IMR-90 (cell line): ENCODE measurements around the gene IFI27L1. TPM values are rescaled to one million over a fixed set of nuclear protein-coding genes. Genes with fewer than 3 reads are reported as not detected.

ENCODE experiments used
- ATAC-seq: fragments of 200-7000 bp; cut with Tn5 transposase; 2 replicates; pipeline ENCODE4 v1.9.1; 2020; ENCODE audit warnings: low read depth, mild to moderate bottlenecking, moderate library complexity
- BruUV-seq: library from RNA; stranded (reverse); fragments of 400-500 nt; replicated peaks from 2 replicates; lab custom pipeline; 2021; lab: Mats Ljungman, UMichigan
- CTCF ChIA-PET: fragments of 300-600 bp; formaldehyde crosslinking; extraction: SDS; loops from one replicate; lab custom pipeline; 2021; ENCODE audit warnings: antibody characterized with exemption; lab: Yijun Ruan, JAX
- POLR2A ChIA-PET: fragments of 300-600 bp; sonication (Branson Sonifier 250); formaldehyde crosslinking; loops from one replicate; lab custom pipeline; 2022; ENCODE audit warnings: antibody characterized with exemption; ENCODE audit not compliant: unreplicated experiment; lab: Charles Lee
- DNase-seq: peaks from one replicate; pipeline ENCODE4 v3.0.0; 2013
- H2AFZ ChIP-seq: replicated peaks from 2 replicates; pipeline ENCODE3; 2013; ENCODE audit warnings: low read length, mild to moderate bottlenecking; ENCODE audit not compliant: poor library complexity
- H2AK5ac ChIP-seq: 2 replicates; pipeline ENCODE4 v1.6.1; 2013; ENCODE audit warnings: low read depth, low read length, inconsistent platforms
- H2AK9ac ChIP-seq: replicated peaks from 2 replicates; pipeline ENCODE3; 2013; ENCODE audit warnings: mild to moderate bottlenecking, low read depth, low read length, moderate library complexity; ENCODE audit not compliant: poor library complexity
- H2BK120ac ChIP-seq: 2 replicates; pipeline ENCODE4 v1.6.1; 2013; ENCODE audit warnings: low read depth, low read length, inconsistent platforms
- H2BK15ac ChIP-seq: 3 replicates; pipeline ENCODE4 v1.6.1; 2013; ENCODE audit warnings: low read depth, low read length, inconsistent platforms
- H2BK20ac ChIP-seq: 2 replicates; pipeline ENCODE4 v1.6.1; 2013; ENCODE audit warnings: low read depth, mild to moderate bottlenecking, inconsistent platforms, low read length, moderate library complexity
- H2BK5ac ChIP-seq: 2 replicates; pipeline ENCODE4 v1.6.1; 2013; ENCODE audit warnings: mild to moderate bottlenecking, low read depth, low read length, inconsistent platforms; ENCODE audit not compliant: poor library complexity, severe bottlenecking
- H3K14ac ChIP-seq: replicated peaks from 2 replicates; pipeline ENCODE4 v1.6.1; 2013; ENCODE audit warnings: low read depth, low read length, inconsistent platforms
- H3K18ac ChIP-seq: 2 replicates; pipeline ENCODE4 v1.6.1; 2013; ENCODE audit warnings: low read depth, low read length, control low read depth
- H3K23ac ChIP-seq: 2 replicates; pipeline ENCODE4 v1.6.1; 2013; ENCODE audit warnings: low read depth, low read length, inconsistent platforms
- H3K27ac ChIP-seq: 2 replicates; pipeline ENCODE4 v1.5.1; 2013; ENCODE audit warnings: mild to moderate bottlenecking, control low read depth, low read length; ENCODE audit not compliant: insufficient read depth
- H3K27me3 ChIP-seq: 2 replicates; pipeline ENCODE4 v1.6.1; 2013; ENCODE audit warnings: low read length; ENCODE audit not compliant: control insufficient read depth, insufficient read depth
- H3K36me3 ChIP-seq: 2 replicates; pipeline ENCODE4 v1.6.1; 2013; ENCODE audit warnings: low read length, mixed read lengths; ENCODE audit not compliant: control insufficient read depth, insufficient read depth
- H3K4ac ChIP-seq: 2 replicates; pipeline ENCODE4 v1.6.1; 2013; ENCODE audit warnings: low read depth, low read length, inconsistent platforms
- H3K4me1 ChIP-seq: 2 replicates; pipeline ENCODE4 v1.6.1; 2013; ENCODE audit warnings: low read length, mixed read lengths; ENCODE audit not compliant: control insufficient read depth, insufficient read depth
- H3K4me2 ChIP-seq: 2 replicates; pipeline ENCODE4 v1.6.1; 2013; ENCODE audit warnings: low read depth, mild to moderate bottlenecking, control low read depth, low read length, moderate library complexity
- H3K4me3 ChIP-seq: 2 replicates; pipeline ENCODE4 v1.5.1; 2013; ENCODE audit warnings: low read depth, mild to moderate bottlenecking, control low read depth, low read length, moderate library complexity; ENCODE audit not compliant: insufficient read depth
- H3K56ac ChIP-seq: 2 replicates; pipeline ENCODE4 v1.6.1; 2013; ENCODE audit warnings: low read length, inconsistent platforms; ENCODE audit not compliant: insufficient read depth; ENCODE audit errors: extremely low read depth
- H3K79me1 ChIP-seq, 2 experiments: 2 replicates each; pipeline ENCODE4 v1.6.1; 2013; ENCODE audit warnings: low read length in 2 of 2, inconsistent platforms in 1 of 2, low read depth in 1 of 2
- H3K9ac ChIP-seq: 2 replicates; pipeline ENCODE4 v1.6.1; 2013; ENCODE audit warnings: low read depth, low read length, control low read depth
- H3K9me1 ChIP-seq: 2 replicates; pipeline ENCODE4 v1.6.1; 2013; ENCODE audit warnings: low read length, inconsistent platforms; ENCODE audit not compliant: insufficient read depth
- H3K9me3 ChIP-seq: 2 replicates; pipeline ENCODE4 v1.6.1; 2013; ENCODE audit warnings: low read length; ENCODE audit not compliant: control insufficient read depth, insufficient read depth
- H4K20me1 ChIP-seq: 2 replicates; pipeline ENCODE4 v1.6.1; 2013; ENCODE audit warnings: low read length, inconsistent platforms; ENCODE audit not compliant: insufficient read depth
- H4K5ac ChIP-seq: 2 replicates; pipeline ENCODE4 v1.6.1; 2013; ENCODE audit warnings: mild to moderate bottlenecking, low read depth, low read length, control low read depth
- H4K8ac ChIP-seq, 2 experiments: 2 replicates each; pipeline ENCODE4 v1.6.1; 2013; ENCODE audit warnings: low read depth in 2 of 2, low read length in 2 of 2, control low read depth in 1 of 2, inconsistent platforms in 1 of 2
- H4K91ac ChIP-seq: 2 replicates; pipeline ENCODE4 v1.6.1; 2013; ENCODE audit warnings: low read depth, low read length, inconsistent platforms; ENCODE audit not compliant: insufficient read depth
- BHLHE40 ChIP-seq: fragments of 150-350 bp; IDR thresholded peaks from 2 replicates; pipeline ENCODE4 v1.6.1; 2016; ENCODE audit warnings: mild to moderate bottlenecking, low read depth, low read length
- CEBPB ChIP-seq: IDR thresholded peaks from 2 replicates; pipeline ENCODE4 v1.6.1; 2012; ENCODE audit warnings: low read depth, low read length, improper control_type of control experiment
- CHD1 ChIP-seq: IDR thresholded peaks from 2 replicates; pipeline ENCODE4 v1.6.1; 2012; ENCODE audit warnings: low read depth, low read length, improper control_type of control experiment
- FOS ChIP-seq: fragments of 150-350 bp; IDR thresholded peaks from 2 replicates; pipeline ENCODE4 v1.6.1; 2016; ENCODE audit warnings: low read depth, low read length
- MAFK ChIP-seq: IDR thresholded peaks from 2 replicates; pipeline ENCODE4 v1.6.1; 2012; ENCODE audit warnings: low read depth, low read length, improper control_type of control experiment
- MAZ ChIP-seq: IDR thresholded peaks from 2 replicates; pipeline ENCODE4 v1.6.1; 2012; ENCODE audit warnings: low read depth, mild to moderate bottlenecking, low read length, improper control_type of control experiment, moderate library complexity, borderline replicate concordance
- MXI1 ChIP-seq: IDR thresholded peaks from 2 replicates; pipeline ENCODE4 v1.6.1; 2012; ENCODE audit warnings: low read depth, mild to moderate bottlenecking, low read length, moderate library complexity, borderline replicate concordance
- NFE2L2 ChIP-seq: fragments of 150-350 bp; IDR thresholded peaks from 2 replicates; pipeline ENCODE4 v1.6.1; 2016; ENCODE audit warnings: low read depth, mild to moderate bottlenecking, low read length
- POLR2A ChIP-seq: IDR thresholded peaks from 2 replicates; pipeline ENCODE4 v1.6.1; 2012; ENCODE audit warnings: mild to moderate bottlenecking, low read depth, low read length
- RAD21 ChIP-seq: IDR thresholded peaks from 2 replicates; pipeline ENCODE4 v1.6.1; 2012; ENCODE audit warnings: low read length, improper control_type of control experiment
- RCOR1 ChIP-seq: IDR thresholded peaks from 2 replicates; pipeline ENCODE4 v1.6.1; 2012; ENCODE audit warnings: mild to moderate bottlenecking, low read length, improper control_type of control experiment; ENCODE audit not compliant: insufficient replicate concordance
- RFX5 ChIP-seq: IDR thresholded peaks from 2 replicates; pipeline ENCODE4 v1.8.0; 2012; ENCODE audit warnings: low read depth, mild to moderate bottlenecking, low read length, moderate library complexity
- SMC3 ChIP-seq: fragments of 150-350 bp; IDR thresholded peaks from 2 replicates; pipeline ENCODE4 v1.6.1; 2016; ENCODE audit warnings: low read depth, mild to moderate bottlenecking, antibody characterized with exemption, low read length, moderate library complexity
- WGBS, 2 experiments: methylation state at CpG; one replicate each; pipeline versions ENCODE4 v1.1.5 to v1.1.7; 2013; ENCODE audit warnings: missing lambda C conversion rate in 2 of 2; ENCODE audit not compliant: insufficient read length in 1 of 2; ENCODE audit errors: extremely low coverage in 2 of 2; 5-methylcytosine and 5-hydroxymethylcytosine counted together
- dilution Hi-C: fragments of 300-500 bp; cut with HindIII; formaldehyde crosslinking; loops from one replicate; pipeline ENCODE4 v1.14.3; 2018; ENCODE audit warnings: low sequenced_read_pairs; ENCODE audit not compliant: unreplicated experiment
- in situ Hi-C: fragments of 300-500 bp; cut with MboI; formaldehyde crosslinking; loops from 3 replicates; pipeline ENCODE4 v1.14.3; 2019; ENCODE audit warnings: low sequenced_read_pairs, inconsistent platforms, mixed read lengths
- intact Hi-C: fragments of 100-400 bp; cut with micrococcal nuclease; formaldehyde crosslinking; loops from 2 replicates; pipeline ENCODE4 v1.10.0; 2022
- polyA plus RNA-seq, 3 experiments: library from polyadenylated mRNA; depleted of rRNA; stranded (reverse); fragments of >200 nt; gene quantifications; 2 replicates each; pipeline ENCODE4 v1.2.3, GENCODE V29; 2012; ENCODE audit warnings: low replicate concordance in 1 of 3
- total RNA-seq: library from RNA; depleted of rRNA; stranded (reverse); fragments of >200 nt; gene quantifications from 2 replicates; pipeline ENCODE4 v1.2.3, GENCODE V29; 2012
- TF ChIP-seq, protein P1 (sequence below): fragments of 150-350 bp; IDR thresholded peaks from 2 replicates; pipeline ENCODE4 v1.6.1; 2016; ENCODE audit warnings: low read depth, mild to moderate bottlenecking, low read length, moderate library complexity, borderline replicate concordance
- TF ChIP-seq, protein P2 (sequence below): fragments of 150-350 bp; IDR thresholded peaks from 2 replicates; pipeline ENCODE4 v1.6.1; 2017; ENCODE audit warnings: mild to moderate bottlenecking, antibody characterized with exemption, low read length, low read depth
- TF ChIP-seq, protein P3 (sequence below): conservative IDR thresholded peaks from 2 replicates; pipeline ENCODE4 v1.5.1; 2012; ENCODE audit warnings: mild to moderate bottlenecking, low read depth, low read length, improper control_type of control experiment

IFI27L1 gene
- total and polyA plus RNA-seq, 2 of the 4 experiments (the other 2 are of a cell fraction) = 13.3 to 24.3 TPM

DNA sequence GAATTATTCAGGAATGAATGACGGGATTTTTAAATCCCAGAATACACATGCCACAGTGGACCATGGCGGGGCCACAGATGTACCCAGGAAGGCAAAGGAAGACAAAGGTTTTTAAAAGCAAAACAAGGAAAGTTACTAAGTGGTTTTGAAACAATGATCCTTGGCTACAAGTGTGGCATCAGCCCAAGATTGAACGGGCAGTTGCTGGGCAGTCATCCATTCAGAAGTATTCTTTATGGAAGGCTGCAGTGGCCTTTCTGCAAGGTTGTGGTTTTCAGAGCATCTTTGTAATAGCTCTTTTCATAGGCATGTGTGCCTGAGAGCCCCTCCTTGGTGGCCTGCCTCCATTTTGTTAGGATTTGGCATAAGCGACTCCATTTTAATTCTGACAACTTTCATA, 16.0 kb downstream of the IFI27L1 start:
- Histone ChIP-seq H3K23ac (no peak overlapping the region), H3K79me1 (peaks cover 0 to 2% of the 10 kb centered on the region in 2 experiments; a peak in 2 of 4 replicates), H3K56ac (no peak overlapping the region), H2BK5ac (no peak overlapping the region), H3K4me3 (no peak overlapping the region), H3K9ac (no peak overlapping the region), H2BK20ac (no peak overlapping the region), H4K8ac (no peak overlapping the region), H2AK9ac (no peak overlapping the region), H3K4me1 (peaks cover 5% of the 10 kb centered on the region; the same call in 1 of the 2 replicates), H3K9me1 (peaks cover 8% of the 10 kb centered on the region), H4K5ac (no peak overlapping the region), H3K18ac (no peak overlapping the region), H4K91ac (no peak overlapping the region), H2AFZ (no peak overlapping the region), H3K36me3 (no peaks in the 10 kb centered on the region), H2BK15ac (no peak overlapping the region), H3K4me2 (no peak overlapping the region), H2BK120ac (no peak overlapping the region), H4K20me1 (0 out of 2 replicates have a peak, but pooled peaks cover 8% of the 10 kb centered on the region), H3K27ac (no peak overlapping the region), H2AK5ac (no peak overlapping the region), H3K4ac (no peak overlapping the region), H3K9me3 (no peaks in the 10 kb centered on the region), H3K14ac (no peak overlapping the region), H3K27me3 (no peaks in the 10 kb centered on the region)
- dilution Hi-C loops (no loop called here), in situ Hi-C loops (no loop called here), intact Hi-C loops (no loop called here)
- BruUV-seq = no TSS peak
- no peak for TF ChIP-seq SMC3
- no peak for TF ChIP-seq MXI1
- TF ChIP-seq, protein P1, sequence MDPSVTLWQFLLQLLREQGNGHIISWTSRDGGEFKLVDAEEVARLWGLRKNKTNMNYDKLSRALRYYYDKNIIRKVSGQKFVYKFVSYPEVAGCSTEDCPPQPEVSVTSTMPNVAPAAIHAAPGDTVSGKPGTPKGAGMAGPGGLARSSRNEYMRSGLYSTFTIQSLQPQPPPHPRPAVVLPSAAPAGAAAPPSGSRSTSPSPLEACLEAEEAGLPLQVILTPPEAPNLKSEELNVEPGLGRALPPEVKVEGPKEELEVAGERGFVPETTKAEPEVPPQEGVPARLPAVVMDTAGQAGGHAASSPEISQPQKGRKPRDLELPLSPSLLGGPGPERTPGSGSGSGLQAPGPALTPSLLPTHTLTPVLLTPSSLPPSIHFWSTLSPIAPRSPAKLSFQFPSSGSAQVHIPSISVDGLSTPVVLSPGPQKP = no peak
- TF ChIP-seq RAD21 = no peak
- TF ChIP-seq MAFK = no peak
- no peak for TF ChIP-seq CHD1
- no peak for TF ChIP-seq MAZ
- TF ChIP-seq RFX5 = no peak
- TF ChIP-seq, protein P2, sequence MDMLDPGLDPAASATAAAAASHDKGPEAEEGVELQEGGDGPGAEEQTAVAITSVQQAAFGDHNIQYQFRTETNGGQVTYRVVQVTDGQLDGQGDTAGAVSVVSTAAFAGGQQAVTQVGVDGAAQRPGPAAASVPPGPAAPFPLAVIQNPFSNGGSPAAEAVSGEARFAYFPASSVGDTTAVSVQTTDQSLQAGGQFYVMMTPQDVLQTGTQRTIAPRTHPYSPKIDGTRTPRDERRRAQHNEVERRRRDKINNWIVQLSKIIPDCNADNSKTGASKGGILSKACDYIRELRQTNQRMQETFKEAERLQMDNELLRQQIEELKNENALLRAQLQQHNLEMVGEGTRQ = no peak
- no peak for TF ChIP-seq RCOR1
- TF ChIP-seq POLR2A = no peak
- no peak for TF ChIP-seq CEBPB
- no peak for TF ChIP-seq NFE2L2
- TF ChIP-seq FOS = no peak
- TF ChIP-seq, protein P3, sequence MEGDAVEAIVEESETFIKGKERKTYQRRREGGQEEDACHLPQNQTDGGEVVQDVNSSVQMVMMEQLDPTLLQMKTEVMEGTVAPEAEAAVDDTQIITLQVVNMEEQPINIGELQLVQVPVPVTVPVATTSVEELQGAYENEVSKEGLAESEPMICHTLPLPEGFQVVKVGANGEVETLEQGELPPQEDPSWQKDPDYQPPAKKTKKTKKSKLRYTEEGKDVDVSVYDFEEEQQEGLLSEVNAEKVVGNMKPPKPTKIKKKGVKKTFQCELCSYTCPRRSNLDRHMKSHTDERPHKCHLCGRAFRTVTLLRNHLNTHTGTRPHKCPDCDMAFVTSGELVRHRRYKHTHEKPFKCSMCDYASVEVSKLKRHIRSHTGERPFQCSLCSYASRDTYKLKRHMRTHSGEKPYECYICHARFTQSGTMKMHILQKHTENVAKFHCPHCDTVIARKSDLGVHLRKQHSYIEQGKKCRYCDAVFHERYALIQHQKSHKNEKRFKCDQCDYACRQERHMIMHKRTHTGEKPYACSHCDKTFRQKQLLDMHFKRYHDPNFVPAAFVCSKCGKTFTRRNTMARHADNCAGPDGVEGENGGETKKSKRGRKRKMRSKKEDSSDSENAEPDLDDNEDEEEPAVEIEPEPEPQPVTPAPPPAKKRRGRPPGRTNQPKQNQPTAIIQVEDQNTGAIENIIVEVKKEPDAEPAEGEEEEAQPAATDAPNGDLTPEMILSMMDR = no peak
- no peak for TF ChIP-seq BHLHE40
- ChIA-PET POLR2A (no interaction called here), CTCF (no interaction called here)
- WGBS, 2 experiments = 100% methylated on average over 1 of the region's 4 CpGs; no CpG with 5 or more reads in 1 of the 2 experiments
- DNase-seq = no peak
- no peak for ATAC-seq
